Effector CD8-positive, alpha-beta T cell (primary cell): ENCODE data around the gene SH3RF1.
"Not testable (repeated sequence)": the region's sequence is repeated elsewhere in the genome, so short reads cannot be mapped to it uniquely, and the experiment has no call there.

ENCODE experiments used
- DNase-seq: peaks from one replicate; lab custom pipeline; 2025; lab: John Stamatoyannopoulos, UW
- total RNA-seq, 4 experiments: gene quantifications; one replicate each; lab custom pipeline; 2026; lab: John Stamatoyannopoulos, UW

Gene SH3RF1
- total RNA-seq, result 0 to 0.72 (median 0.04) reads per million in 4 experiments

GRCh38 chr4:169270810-169271691 is at the start of gene SH3RF1:
Gene SH3RF1 (minus strand): TSS chr4:169270956. CDS start chr4:169269212, 1,744 bp downstream.
- DNase-seq, result no peak

DNA sequence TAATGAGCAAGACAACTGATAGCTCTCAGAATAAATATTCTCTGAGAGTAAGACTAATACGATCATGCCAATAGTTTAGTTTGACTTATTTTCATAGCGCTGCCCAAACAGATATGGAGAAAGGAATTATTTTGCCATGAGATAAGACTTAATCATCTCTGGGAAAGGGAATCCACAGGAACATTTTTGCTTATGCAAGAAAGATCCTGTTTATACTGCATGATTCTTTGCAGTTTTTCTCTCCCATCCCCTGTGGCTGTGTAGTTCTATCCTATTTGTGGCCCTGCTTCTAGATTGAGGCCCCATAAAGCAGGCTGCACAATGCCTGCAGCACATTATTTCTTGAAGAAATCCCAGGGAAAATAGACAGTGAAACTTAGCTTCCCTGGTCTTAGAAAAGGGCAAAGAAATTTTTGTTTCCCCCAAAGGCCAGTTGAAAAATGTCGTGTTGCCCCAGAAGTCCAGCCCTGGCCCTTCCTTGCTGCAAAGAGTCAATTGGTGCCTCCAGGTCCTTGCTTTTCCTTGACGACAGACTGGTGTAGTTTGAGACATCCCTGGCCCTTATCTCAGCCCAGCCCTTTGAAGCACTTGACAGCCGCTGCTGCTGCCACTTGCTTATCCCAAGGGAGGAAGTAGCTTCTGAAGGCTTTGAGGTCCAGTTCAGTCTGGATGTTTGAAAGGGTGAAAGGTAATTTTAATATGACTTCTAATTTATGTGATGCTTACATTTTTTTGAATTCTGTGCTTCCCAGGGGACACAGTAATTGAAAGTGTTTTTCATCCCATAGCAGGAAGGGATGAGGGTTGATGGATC is 45.0 kb upstream of the SH3RF1 start:
- no peak for DNase-seq

GRCh38 chr4:169314906-169315305 is 44.1 kb upstream of the SH3RF1 start:
- no peak for DNase-seq

DNA sequence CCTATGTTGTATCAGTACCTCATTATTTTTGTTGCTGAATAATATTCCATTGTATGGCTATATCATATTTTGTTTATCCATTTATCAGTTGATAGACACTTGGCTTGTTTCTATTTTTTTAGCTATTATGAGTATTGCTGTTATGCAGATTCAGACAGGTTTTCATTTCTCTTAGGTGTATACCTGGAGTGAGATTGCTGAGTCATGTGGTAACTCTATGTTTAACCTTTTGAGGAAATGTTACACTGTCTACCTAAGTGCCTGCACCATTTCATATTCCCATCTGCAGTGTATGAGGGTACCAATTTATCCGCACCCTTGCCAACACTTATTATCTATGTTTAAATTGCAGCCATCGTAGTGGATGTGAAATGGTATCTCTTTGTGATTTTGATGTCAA is 43.0 kb upstream of the SH3RF1 start:
- DNase-seq, result no peak

DNA sequence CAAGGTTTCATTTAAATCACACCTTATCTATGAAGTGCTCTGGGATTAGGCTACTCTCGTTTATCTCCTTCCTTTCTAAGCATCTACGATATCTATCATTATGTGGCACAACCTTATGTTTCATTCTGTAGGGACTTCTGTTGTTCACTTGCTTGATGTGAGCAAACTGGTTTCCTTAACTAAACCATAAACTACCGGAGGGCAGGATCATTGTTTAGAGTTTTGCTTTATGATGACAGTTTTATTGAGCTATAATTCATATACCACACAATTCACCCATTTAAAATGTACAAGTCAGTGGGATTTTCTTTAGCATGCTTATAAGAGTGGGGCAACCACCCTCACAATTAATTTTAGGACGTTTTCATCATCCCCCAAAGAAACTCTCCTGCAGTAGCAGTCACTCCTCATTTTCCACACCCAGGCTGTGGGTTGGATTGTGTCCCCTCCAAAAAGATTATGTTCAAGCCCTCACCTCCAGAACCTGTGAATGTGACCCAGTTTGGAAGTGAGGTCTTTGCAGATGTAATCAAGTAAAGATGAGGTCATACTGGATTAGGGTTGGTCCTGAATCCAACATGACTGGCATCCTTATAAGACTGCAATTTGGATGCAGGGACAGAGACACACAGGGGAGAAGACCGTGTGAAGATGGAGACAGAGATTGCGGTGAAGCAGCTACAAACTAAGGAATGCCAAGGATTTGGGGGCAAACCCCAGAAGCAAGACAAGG is 42.1 kb upstream of the SH3RF1 start:
- DNase-seq, result no peak

DNA sequence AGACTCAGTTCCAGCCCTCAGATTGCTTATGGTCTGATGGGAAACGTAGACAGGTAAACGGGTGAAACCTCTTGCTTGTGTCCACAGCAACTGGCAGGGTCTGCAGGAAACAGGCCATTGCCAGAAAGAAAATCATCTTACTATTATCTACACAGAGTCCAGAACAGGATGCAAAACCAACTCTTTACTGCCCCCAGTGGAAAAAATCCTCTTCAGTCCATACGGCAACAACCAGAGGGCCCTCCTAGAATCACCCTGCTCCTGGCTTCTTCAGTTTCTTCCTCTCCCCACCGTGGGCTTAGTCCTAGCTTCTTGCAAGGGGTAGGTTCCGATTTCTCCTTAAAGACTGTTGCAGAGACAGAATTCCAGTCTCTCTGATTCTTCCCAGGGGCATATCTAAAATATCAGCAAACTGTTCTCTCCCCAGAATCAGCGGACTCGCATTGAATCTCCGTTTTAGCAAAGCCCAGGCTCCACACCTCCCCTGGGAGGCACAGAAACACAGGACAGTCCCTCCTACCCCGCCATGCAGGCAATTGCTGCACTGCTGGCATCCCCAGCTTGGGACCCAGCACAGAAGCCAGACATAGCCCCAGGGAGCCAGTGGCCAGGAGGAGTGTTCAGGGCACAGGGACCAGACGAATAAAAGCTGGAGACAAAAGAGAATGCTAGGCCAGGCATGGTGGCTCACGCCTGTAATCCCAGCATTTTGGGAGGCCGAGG is 41.0 kb upstream of the SH3RF1 start:
- no peak for DNase-seq

DNA sequence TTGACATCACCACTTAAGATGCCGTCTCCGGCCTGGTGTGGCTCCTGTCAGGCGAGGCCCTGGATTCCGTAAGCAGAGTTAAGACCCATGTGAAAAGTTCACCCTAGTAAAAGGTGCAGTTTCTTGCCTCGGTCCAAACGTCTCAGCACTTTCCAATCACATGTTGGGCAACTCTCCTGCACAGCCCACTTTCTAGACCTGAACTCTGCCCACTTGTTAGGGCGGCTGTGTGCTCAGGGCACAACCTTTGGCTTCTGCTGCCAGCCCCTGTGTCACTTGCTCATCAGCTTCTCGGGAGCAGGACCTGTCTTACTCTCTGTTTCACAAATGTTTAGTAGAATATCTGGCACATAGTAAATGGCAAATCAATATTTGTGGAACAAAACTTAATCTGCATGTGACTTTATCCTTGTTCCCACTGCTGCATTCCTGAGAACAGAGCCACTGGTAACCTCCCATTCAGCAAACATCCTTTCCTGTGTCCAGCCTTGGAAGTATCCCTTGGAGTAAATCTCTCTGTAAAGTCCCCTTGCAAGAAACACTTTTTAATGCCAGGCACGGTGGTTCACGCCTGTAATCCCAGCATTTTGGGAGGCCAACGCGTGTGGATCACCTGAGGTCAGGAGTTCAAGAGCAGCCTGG is 38.7 kb upstream of the SH3RF1 start:
- DNase-seq, result no peak

DNA sequence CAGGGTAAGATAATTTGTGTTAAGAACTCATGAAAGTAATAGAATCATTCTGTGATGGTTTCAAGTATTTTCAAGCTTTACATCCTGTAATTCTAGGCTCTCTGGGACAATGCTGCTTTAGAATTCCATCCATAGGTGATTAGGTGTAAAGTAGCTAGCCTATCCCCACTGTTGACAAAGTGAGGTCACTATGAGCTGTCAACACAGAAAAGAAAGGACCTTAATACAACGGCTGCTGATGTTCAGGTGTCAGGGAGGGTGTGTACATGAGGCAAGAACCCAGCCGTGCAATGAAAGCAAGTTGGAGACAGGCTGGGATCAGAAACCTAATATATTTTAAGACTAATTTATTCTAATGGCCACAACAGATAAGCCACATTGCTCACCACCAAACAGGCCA is 36.8 kb upstream of the SH3RF1 start:
- DNase-seq, result no peak

GRCh38 chr4:169305651-169306050 is 34.9 kb upstream of the SH3RF1 start:
- no peak for DNase-seq

GRCh38 chr4:169305173-169305572 is 34.4 kb upstream of the SH3RF1 start:
- no peak for DNase-seq

- no peak for DNase-seq
These were observed 25.1 kb upstream of the SH3RF1 start for GRCh38 chr4:169295822-169296221.

DNA sequence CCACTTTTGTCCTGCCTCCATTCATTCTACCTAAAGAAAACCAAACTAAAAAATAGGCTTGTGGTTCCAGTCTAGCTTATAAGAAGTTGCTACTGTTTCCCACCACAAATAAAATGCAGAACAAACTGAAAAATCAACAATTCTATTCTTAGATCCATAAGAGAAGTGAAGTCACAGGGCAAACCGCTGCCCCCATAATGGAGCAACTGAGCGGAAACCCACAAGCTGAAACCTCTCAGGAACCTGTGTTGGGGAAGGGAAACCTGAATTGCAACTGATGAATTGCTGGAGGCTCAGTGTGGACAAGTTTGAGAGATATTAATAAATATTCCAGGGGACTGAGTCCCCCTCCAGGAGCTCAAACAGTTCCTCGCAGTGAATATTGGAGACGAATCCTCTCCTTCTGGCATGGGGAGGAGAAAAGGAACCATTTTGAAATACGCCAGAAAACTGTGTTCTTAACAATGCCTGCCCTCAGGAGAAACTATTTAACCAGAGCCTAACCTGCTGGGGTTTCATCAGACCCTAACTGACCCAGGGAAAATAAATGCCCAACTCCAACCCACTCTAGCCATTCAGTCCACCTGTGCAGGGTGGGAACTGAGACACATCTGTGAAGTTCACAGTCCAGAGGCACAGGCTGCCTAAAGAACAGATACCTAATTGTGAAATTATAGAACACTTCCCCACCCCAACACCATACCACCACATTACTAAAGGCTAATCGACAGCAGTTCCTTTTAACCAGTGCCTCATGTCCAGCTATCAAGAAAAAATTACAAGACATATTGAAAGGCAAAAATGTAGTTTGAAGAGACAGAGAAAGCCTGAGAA is 22.8 kb upstream of the SH3RF1 start:
- DNase-seq, result no peak

DNA sequence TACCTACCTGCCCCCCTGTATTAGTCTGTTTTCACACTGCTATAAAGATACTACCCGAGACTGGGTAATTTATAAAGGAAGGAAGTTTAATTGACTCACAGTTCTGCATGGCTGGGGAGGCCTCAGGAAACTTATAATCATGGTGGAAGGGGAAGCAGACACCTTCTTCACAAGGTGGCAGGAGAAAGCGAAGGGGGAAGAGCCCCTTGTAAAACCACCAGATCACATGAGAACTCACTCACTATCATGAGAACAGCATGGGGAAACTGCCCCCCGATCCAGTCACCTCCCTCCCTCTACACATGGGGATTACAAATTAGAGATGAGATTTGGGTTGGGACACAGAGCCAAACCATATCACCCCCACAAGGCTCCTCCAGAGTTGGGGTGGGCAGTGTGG is 17.2 kb upstream of the SH3RF1 start:
- not testable (repeated sequence) for DNase-seq

GRCh38 chr4:169286562-169287301 is 16.0 kb upstream of the SH3RF1 start:
- DNase-seq, result no peak

GRCh38 chr4:169283114-169283509 is 12.4 kb upstream of the SH3RF1 start:
- DNase-seq, result no peak

- DNase-seq, result no peak
These were observed 11.8 kb upstream of the SH3RF1 start for GRCh38 chr4:169282429-169283113.

DNA sequence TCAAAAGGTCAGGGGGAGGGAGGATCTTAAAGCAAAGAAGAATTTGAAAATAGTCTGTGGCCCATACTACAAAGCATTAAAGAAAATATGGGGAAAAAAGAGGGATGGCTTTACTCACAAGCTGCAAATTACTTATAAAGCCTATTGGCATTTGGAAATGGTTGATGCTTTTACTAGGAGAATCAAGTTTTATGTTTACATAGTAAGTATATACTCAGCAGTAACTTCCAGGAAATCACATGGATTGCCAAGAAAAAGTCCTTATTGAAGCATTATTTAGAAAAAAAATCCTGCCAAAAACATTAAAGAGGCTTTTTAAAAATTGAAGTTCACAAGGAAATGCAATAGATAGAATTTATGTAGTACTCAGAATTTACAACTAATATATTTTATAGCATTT is 8.4 kb upstream of the SH3RF1 start:
- DNase-seq, result no peak

GRCh38 chr4:169278624-169279023 is 7.9 kb upstream of the SH3RF1 start:
- DNase-seq, result no peak

- DNase-seq, result not testable (repeated sequence)
These were observed 7.1 kb upstream of the SH3RF1 start for GRCh38 chr4:169277838-169278237.
